Type B pancreatic cell (in vitro differentiated cells): ENCODE results near the gene SLC2A6. TPM values are rescaled to one million over a fixed set of nuclear protein-coding genes. Genes with fewer than 3 reads are reported as not detected.

Experiments
- DNase-seq: peaks from one replicate; pipeline ENCODE4 v3.0.0; 2021; ENCODE audit warnings: mixed read lengths; ENCODE audit not compliant: unreplicated experiment; ENCODE audit errors: extremely low spot score
- H3K27ac Mint-ChIP-seq: 2 replicates; pipeline ENCODE4 v1.8.0; 2021; ENCODE audit warnings: mild to moderate bottlenecking, mixed read lengths
- H3K27me3 Mint-ChIP-seq: 2 replicates; pipeline ENCODE4 v1.8.0; 2021; ENCODE audit warnings: mixed read lengths
- H3K36me3 Mint-ChIP-seq: 2 replicates; pipeline ENCODE4 v1.8.0; 2021; ENCODE audit warnings: mixed read lengths
- H3K4me1 Mint-ChIP-seq: one replicate; pipeline ENCODE4 v1.8.0; 2021; ENCODE audit warnings: mixed read lengths; ENCODE audit not compliant: unreplicated experiment
- H3K4me3 Mint-ChIP-seq: 2 replicates; pipeline ENCODE4 v1.8.0; 2021; ENCODE audit warnings: mild to moderate bottlenecking, mixed read lengths
- H3K9me3 Mint-ChIP-seq: 2 replicates; pipeline ENCODE4 v1.8.0; 2021; ENCODE audit warnings: mixed read lengths
- CTCF ChIP-seq: fragments of 200-600 bp; sonication (generic); conservative IDR thresholded peaks from 2 replicates; pipeline ENCODE4 v1.5.0; 2021; ENCODE audit warnings: antibody characterized with exemption, mild to moderate bottlenecking
- total RNA-seq: library from RNA; stranded (reverse); gene quantifications from 2 replicates; pipeline ENCODE4 v1.2.1, GENCODE V29; 2021; ENCODE audit warnings: low replicate concordance

SLC2A6 gene
- total RNA-seq, 1 donor from 2014 or later, result 8.2 TPM

DNA sequence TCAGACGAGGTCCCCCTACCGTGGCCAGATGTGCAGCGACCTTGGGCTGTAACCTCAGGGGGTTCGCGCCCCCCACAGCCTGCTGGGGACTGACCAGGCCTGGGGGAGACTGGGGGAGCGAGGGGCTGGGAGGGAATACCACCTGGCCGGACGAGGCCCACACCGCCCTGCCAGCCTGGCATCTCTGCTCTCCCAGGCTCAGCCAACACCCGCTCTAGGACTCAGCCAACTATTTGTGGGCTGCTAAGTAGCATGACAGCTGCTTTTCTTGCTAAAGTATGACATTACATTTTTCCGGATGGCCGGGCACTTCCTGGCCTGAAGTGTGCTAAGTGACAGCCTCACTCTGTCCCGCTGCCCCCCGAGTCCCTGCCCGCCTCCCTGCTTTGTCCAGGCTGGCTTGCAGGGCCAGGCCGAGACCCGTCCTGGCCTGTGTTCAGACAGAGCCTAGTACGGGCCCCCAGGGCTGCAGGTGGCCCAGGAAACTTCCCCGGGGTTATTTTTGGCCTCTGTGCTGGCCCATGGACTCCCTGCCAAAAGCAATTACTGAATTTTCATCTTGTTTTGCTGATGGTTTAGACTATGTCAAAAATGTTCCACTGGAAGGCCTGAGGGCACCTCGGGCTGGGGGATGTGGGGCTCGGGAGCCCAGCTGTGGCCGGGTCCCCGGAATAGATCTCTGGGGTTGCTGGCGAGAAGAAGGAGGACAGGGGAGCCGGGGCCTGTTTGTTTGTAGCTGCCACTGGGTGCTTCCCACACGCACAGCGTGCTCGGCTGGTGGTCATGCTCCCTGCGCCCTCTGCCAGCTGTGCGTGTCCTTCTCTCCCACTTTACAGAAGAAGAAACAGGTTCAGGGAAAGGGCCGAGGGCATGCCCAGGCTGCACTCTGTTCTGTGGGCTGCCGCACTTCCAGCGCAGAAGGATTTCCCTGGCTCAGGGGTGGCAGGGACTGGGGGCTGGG lies 13.4 kb upstream of the SLC2A6 start:
- H3K9me3 Mint-ChIP-seq, result no peaks in the 10 kb centered on the region
- H3K4me1 Mint-ChIP-seq, result peaks cover 4% of the 10 kb centered on the region
- no peak for TF ChIP-seq CTCF
- DNase-seq, result no peak
- no peaks in the 10 kb centered on the region for H3K36me3 Mint-ChIP-seq
- peaks cover 3% of the 10 kb centered on the region for H3K27me3 Mint-ChIP-seq
- H3K27ac Mint-ChIP-seq, result no peak overlapping the region
- H3K4me3 Mint-ChIP-seq, result no peak overlapping the region

- no peak for DNase-seq
- H3K4me1 Mint-ChIP-seq, result peaks cover 5% of the 10 kb centered on the region
- H3K9me3 Mint-ChIP-seq, result no peaks in the 10 kb centered on the region
- TF ChIP-seq CTCF, result no peak
- H3K27me3 Mint-ChIP-seq, result peaks cover 3% of the 10 kb centered on the region
- no peaks in the 10 kb centered on the region for H3K36me3 Mint-ChIP-seq
- no peak overlapping the region for H3K4me3 Mint-ChIP-seq
- H3K27ac Mint-ChIP-seq, result no peak overlapping the region
Observed at GRCh38 chr9:133491656-133491925, 12.7 kb upstream of the SLC2A6 start.

GRCh38 chr9:133490865-133491655 lies 12.2 kb upstream of the SLC2A6 start:
- Mint-ChIP-seq H3K36me3 (no peaks in the 10 kb centered on the region), H3K27ac (no peak overlapping the region), H3K9me3 (no peaks in the 10 kb centered on the region), H3K27me3 (peaks cover 3% of the 10 kb centered on the region), H3K4me1 (peaks cover 10% of the 10 kb centered on the region), H3K4me3 (no peak overlapping the region)
- no peak for DNase-seq
- TF ChIP-seq CTCF, result no peak

GRCh38 chr9:133490201-133490681 lies 11.3 kb upstream of the SLC2A6 start:
- peaks cover 3% of the 10 kb centered on the region for H3K27me3 Mint-ChIP-seq
- H3K4me3 Mint-ChIP-seq, result no peak overlapping the region
- no peaks in the 10 kb centered on the region for H3K9me3 Mint-ChIP-seq
- no peak overlapping the region for H3K27ac Mint-ChIP-seq
- no peak for TF ChIP-seq CTCF
- no peaks in the 10 kb centered on the region for H3K36me3 Mint-ChIP-seq
- no peak for DNase-seq
- H3K4me1 Mint-ChIP-seq, result peaks cover 11% of the 10 kb centered on the region

GRCh38 chr9:133489253-133490190 lies 10.6 kb upstream of the SLC2A6 start:
- peak overlapping the region; percentile 8 for H3K27ac Mint-ChIP-seq
- H3K36me3 Mint-ChIP-seq, result no peaks in the 10 kb centered on the region
- no peaks in the 10 kb centered on the region for H3K9me3 Mint-ChIP-seq
- H3K4me3 Mint-ChIP-seq, result no peak overlapping the region
- DNase-seq, result no peak
- peaks cover 3% of the 10 kb centered on the region for H3K27me3 Mint-ChIP-seq
- H3K4me1 Mint-ChIP-seq, result peaks cover 11% of the 10 kb centered on the region
- no peak for TF ChIP-seq CTCF
